HepG2 (cell line): ENCODE results near the gene UBL5. TPM values are rescaled to one million over a fixed set of nuclear protein-coding genes. Genes with fewer than 3 reads are reported as not detected.
A peak's percentile ranks its signal among the peaks of the same experiment; 100 is the strongest.

Source experiments
- BCLAF1 ChIP-seq: fragments of 450-650 bp; IDR thresholded peaks from 2 replicates; pipeline ENCODE4 v1.6.1; 2017; ENCODE audit warnings: mild to moderate bottlenecking
- JDP2 ChIP-seq: sonication (generic); formaldehyde crosslinking; IDR thresholded peaks from 2 replicates; pipeline ENCODE4 v1.8.1; 2022; ENCODE audit warnings: missing genetic modification reagents, borderline replicate concordance
- NR2C2 ChIP-seq: sonication (generic); formaldehyde crosslinking; IDR thresholded peaks from 2 replicates; pipeline ENCODE4 v1.4.0; 2020; ENCODE audit warnings: missing genetic modification reagents, mild to moderate bottlenecking, moderate library complexity, borderline replicate concordance
- SCMH1 ChIP-seq: sonication (generic); formaldehyde crosslinking; IDR thresholded peaks from 2 replicates; pipeline ENCODE4 v1.9.0; 2021; ENCODE audit warnings: missing genetic modification reagents, mild to moderate bottlenecking, borderline replicate concordance
- ZKSCAN5 ChIP-seq: sonication (generic); formaldehyde crosslinking; IDR thresholded peaks from 2 replicates; pipeline ENCODE4 v1.5.1; 2020; ENCODE audit warnings: mild to moderate bottlenecking, missing genetic modification reagents
- ZNF484 ChIP-seq: sonication (generic); formaldehyde crosslinking; IDR thresholded peaks from 2 replicates; pipeline ENCODE4 v1.5.1; 2020; ENCODE audit warnings: mild to moderate bottlenecking, low read depth, missing genetic modification reagents, borderline replicate concordance
- ZNF768 ChIP-seq: sonication (generic); formaldehyde crosslinking; IDR thresholded peaks from 2 replicates; pipeline ENCODE4 v1.4.0; 2020; ENCODE audit warnings: missing genetic modification reagents
- polyA plus RNA-seq, 8 experiments: library from polyadenylated mRNA; depleted of rRNA in 3 of 8; stranded (reverse) in 7 of 8; unstranded in 1 of 8; fragments of >200 nt; fragmentation: Illumina TruSeq in 4 of 8; extraction: Trizol in 4 of 8; gene quantifications; 2 replicates each; pipeline versions ENCODE4 v1.2.1 to v1.2.3, GENCODE V29; 2011 to 2016; ENCODE audit warnings: low read depth in 4 of 8, missing spikeins in 1 of 8, mixed read lengths in 1 of 8; ENCODE audit not compliant: insufficient read depth in 1 of 8
- total RNA-seq, 5 experiments: library from RNA; depleted of rRNA; stranded (reverse); fragments of >200 nt; fragmentation: Illumina TruSeq; extraction: Trizol; gene quantifications; 2 replicates each; pipeline ENCODE4 v1.2.3, GENCODE V29; 2016; ENCODE audit warnings: low read depth in 1 of 5
- TF ChIP-seq, protein P1 (sequence below), 2 experiments: fragments of 450-650 bp in 1 of 2; sonication (generic) in 1 of 2; formaldehyde crosslinking in 1 of 2; IDR thresholded peaks; 2 replicates each; pipeline versions ENCODE4 v1.6.1 to v1.8.0; 2016 to 2022; ENCODE audit warnings: antibody characterized with exemption in 1 of 2, mild to moderate bottlenecking in 1 of 2, missing genetic modification reagents in 1 of 2
- TF ChIP-seq, protein P2 (sequence below): sonication (generic); formaldehyde crosslinking; IDR thresholded peaks from 2 replicates; pipeline ENCODE4 v1.9.0; 2021; ENCODE audit warnings: mild to moderate bottlenecking, missing genetic modification reagents

The UBL5 gene
- total and polyA plus RNA-seq, 2 of the 13 experiments (the other 11 are each of a cell fraction or from before 2014, with no cell fraction given), result 373 to 487 TPM

DNA sequence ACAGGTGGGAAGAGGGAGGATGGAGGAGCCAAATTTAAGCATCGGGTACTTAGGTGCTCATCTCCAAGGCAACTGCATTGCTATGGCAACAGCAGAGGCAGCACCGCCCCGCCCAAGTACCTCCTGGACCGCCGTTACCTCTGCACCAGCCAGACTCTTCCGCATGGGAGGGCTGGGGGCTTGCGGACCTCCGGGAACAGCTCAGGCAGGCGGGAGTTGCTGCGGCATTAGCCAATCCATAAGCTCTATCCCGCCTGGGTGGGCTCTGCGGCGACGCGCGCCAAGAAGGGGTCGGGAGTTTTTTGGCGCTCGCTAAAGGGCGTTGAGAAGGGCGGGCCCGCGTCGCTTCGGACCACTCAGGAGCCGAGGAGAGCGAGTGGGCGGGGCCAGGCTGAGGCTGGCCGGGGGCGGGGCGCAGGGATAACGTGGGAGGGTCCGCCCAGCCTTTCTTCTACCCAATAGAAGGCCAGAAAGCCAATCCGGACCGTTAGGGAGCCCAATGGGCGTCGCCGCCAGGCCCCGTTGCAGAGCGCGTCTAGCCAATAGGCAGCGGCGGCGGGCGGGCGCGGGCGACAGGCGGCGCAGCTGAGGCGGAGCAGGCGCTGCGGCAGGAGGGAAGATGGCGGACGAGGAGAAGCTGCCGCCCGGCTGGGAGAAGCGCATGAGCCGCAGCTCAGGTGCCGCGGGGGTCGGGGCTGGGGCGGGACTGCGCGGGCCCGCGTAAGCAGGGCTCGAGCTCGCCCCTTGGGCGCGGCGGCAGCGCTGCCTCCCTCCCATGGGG is 7.2 kb downstream of the UBL5 start, which contains the start of gene PIN1 (continued):
- TF ChIP-seq BCLAF1 (no peak), SCMH1 (CRISPR knock-in tag) (no peak), JDP2 (CRISPR knock-in tag) (no peak), ZNF484 (CRISPR knock-in tag) (no peak), NR2C2 (CRISPR knock-in tag) (peak; percentile 67), ZNF768 (CRISPR knock-in tag) (no peak), ZKSCAN5 (CRISPR knock-in tag) (no peak)
- TF ChIP-seq, protein P1, sequence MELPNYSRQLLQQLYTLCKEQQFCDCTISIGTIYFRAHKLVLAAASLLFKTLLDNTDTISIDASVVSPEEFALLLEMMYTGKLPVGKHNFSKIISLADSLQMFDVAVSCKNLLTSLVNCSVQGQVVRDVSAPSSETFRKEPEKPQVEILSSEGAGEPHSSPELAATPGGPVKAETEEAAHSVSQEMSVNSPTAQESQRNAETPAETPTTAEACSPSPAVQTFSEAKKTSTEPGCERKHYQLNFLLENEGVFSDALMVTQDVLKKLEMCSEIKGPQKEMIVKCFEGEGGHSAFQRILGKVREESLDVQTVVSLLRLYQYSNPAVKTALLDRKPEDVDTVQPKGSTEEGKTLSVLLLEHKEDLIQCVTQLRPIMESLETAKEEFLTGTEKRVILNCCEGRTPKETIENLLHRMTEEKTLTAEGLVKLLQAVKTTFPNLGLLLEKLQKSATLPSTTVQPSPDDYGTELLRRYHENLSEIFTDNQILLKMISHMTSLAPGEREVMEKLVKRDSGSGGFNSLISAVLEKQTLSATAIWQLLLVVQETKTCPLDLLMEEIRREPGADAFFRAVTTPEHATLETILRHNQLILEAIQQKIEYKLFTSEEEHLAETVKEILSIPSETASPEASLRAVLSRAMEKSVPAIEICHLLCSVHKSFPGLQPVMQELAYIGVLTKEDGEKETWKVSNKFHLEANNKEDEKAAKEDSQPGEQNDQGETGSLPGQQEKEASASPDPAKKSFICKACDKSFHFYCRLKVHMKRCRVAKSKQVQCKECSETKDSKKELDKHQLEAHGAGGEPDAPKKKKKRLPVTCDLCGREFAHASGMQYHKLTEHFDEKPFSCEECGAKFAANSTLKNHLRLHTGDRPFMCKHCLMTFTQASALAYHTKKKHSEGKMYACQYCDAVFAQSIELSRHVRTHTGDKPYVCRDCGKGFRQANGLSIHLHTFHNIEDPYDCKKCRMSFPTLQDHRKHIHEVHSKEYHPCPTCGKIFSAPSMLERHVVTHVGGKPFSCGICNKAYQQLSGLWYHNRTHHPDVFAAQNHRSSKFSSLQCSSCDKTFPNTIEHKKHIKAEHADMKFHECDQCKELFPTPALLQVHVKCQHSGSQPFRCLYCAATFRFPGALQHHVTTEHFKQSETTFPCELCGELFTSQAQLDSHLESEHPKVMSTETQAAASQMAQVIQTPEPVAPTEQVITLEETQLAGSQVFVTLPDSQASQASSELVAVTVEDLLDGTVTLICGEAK (IDR thresholded peaks at IDR 0.05), result no peak
- TF ChIP-seq, protein P1 (CRISPR knock-in tag; IDR thresholded peaks at IDR 0.05), result no peak
- TF ChIP-seq, protein P2, sequence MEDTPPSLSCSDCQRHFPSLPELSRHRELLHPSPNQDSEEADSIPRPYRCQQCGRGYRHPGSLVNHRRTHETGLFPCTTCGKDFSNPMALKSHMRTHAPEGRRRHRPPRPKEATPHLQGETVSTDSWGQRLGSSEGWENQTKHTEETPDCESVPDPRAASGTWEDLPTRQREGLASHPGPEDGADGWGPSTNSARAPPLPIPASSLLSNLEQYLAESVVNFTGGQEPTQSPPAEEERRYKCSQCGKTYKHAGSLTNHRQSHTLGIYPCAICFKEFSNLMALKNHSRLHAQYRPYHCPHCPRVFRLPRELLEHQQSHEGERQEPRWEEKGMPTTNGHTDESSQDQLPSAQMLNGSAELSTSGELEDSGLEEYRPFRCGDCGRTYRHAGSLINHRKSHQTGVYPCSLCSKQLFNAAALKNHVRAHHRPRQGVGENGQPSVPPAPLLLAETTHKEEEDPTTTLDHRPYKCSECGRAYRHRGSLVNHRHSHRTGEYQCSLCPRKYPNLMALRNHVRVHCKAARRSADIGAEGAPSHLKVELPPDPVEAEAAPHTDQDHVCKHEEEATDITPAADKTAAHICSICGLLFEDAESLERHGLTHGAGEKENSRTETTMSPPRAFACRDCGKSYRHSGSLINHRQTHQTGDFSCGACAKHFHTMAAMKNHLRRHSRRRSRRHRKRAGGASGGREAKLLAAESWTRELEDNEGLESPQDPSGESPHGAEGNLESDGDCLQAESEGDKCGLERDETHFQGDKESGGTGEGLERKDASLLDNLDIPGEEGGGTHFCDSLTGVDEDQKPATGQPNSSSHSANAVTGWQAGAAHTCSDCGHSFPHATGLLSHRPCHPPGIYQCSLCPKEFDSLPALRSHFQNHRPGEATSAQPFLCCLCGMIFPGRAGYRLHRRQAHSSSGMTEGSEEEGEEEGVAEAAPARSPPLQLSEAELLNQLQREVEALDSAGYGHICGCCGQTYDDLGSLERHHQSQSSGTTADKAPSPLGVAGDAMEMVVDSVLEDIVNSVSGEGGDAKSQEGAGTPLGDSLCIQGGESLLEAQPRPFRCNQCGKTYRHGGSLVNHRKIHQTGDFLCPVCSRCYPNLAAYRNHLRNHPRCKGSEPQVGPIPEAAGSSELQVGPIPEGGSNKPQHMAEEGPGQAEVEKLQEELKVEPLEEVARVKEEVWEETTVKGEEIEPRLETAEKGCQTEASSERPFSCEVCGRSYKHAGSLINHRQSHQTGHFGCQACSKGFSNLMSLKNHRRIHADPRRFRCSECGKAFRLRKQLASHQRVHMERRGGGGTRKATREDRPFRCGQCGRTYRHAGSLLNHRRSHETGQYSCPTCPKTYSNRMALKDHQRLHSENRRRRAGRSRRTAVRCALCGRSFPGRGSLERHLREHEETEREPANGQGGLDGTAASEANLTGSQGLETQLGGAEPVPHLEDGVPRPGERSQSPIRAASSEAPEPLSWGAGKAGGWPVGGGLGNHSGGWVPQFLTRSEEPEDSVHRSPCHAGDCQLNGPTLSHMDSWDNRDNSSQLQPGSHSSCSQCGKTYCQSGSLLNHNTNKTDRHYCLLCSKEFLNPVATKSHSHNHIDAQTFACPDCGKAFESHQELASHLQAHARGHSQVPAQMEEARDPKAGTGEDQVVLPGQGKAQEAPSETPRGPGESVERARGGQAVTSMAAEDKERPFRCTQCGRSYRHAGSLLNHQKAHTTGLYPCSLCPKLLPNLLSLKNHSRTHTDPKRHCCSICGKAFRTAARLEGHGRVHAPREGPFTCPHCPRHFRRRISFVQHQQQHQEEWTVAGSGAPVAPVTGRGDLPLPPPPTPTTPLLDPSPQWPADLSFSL (CRISPR knock-in tag), result no peak
